Loucy (cell line): ENCODE measurements around the gene DMXL2.

ENCODE experiments used
- H2AFZ ChIP-seq: fragments of 200-600 bp; sonication (generic); 2 replicates; pipeline ENCODE4 v1.6.0; 2016; ENCODE audit warnings: antibody characterized with exemption, mild to moderate bottlenecking, low read length, moderate library complexity
- H3F3A ChIP-seq: fragments of 200-600 bp; 2 replicates; pipeline ENCODE4 v1.6.0; 2016; ENCODE audit warnings: antibody characterized with exemption, low read depth, mild to moderate bottlenecking
- H3K27me3 ChIP-seq: fragments of 200-600 bp; sonication (generic); 2 replicates; pipeline ENCODE4 v1.6.1; 2014; ENCODE audit warnings: low read length, mild to moderate bottlenecking; ENCODE audit not compliant: insufficient read depth, poor library complexity, severe bottlenecking
- H3K36me3 ChIP-seq: fragments of 200-600 bp; sonication (generic); 2 replicates; pipeline ENCODE4 v1.6.1; 2016; ENCODE audit warnings: low read length; ENCODE audit not compliant: insufficient read depth
- H3K4me1 ChIP-seq: fragments of 200-600 bp; sonication (generic); 2 replicates; pipeline ENCODE4 v1.5.1; 2014; ENCODE audit warnings: low read length, mild to moderate bottlenecking; ENCODE audit not compliant: insufficient read depth, poor library complexity, severe bottlenecking
- H3K4me2 ChIP-seq: fragments of 200-600 bp; sonication (generic); 2 replicates; pipeline ENCODE4 v1.6.0; 2014; ENCODE audit warnings: antibody characterized with exemption, low read length, low read depth, mild to moderate bottlenecking; ENCODE audit not compliant: poor library complexity, severe bottlenecking
- H3K4me3 ChIP-seq: fragments of 200-600 bp; sonication (generic); 2 replicates; pipeline ENCODE4 v1.5.1; 2014; ENCODE audit warnings: low read length, mild to moderate bottlenecking, mixed read lengths; ENCODE audit not compliant: poor library complexity, severe bottlenecking
- H3K79me2 ChIP-seq: fragments of 200-600 bp; sonication (generic); 2 replicates; pipeline ENCODE4 v1.6.1; 2014; ENCODE audit warnings: low read length; ENCODE audit not compliant: insufficient read depth
- H3K9ac ChIP-seq: fragments of 200-600 bp; sonication (generic); 2 replicates; pipeline ENCODE4 v1.6.0; 2014; ENCODE audit warnings: mild to moderate bottlenecking, low read depth, low read length, moderate library complexity; ENCODE audit not compliant: poor library complexity, severe bottlenecking
- H3K9me2 ChIP-seq: fragments of 200-600 bp; sonication (generic); replicated peaks from 2 replicates; pipeline ENCODE4 v1.6.1; 2016; ENCODE audit warnings: low read depth, low read length, mixed read lengths
- H3K9me3 ChIP-seq: fragments of 200-600 bp; sonication (generic); 2 replicates; pipeline ENCODE4 v1.6.1; 2014; ENCODE audit warnings: mild to moderate bottlenecking, antibody characterized with exemption, low read length, low read depth; ENCODE audit not compliant: insufficient read depth
- H4K20me1 ChIP-seq: fragments of 200-600 bp; sonication (generic); 2 replicates; pipeline ENCODE4 v1.6.0; 2014; ENCODE audit warnings: antibody characterized with exemption, low read length, mild to moderate bottlenecking; ENCODE audit not compliant: insufficient read depth, poor library complexity, severe bottlenecking
- EZH2phosphoT487 ChIP-seq: fragments of 200-600 bp; IDR thresholded peaks from 2 replicates; pipeline ENCODE4 v1.6.1; 2018; ENCODE audit warnings: antibody characterized with exemption, mild to moderate bottlenecking, moderate library complexity, borderline replicate concordance
- TF ChIP-seq, protein P1 (sequence below): fragments of 200-600 bp; sonication (generic); conservative IDR thresholded peaks from 2 replicates; pipeline ENCODE4 v1.5.1; 2014; ENCODE audit warnings: mild to moderate bottlenecking, antibody characterized with exemption, low read length

The DMXL2 gene

DNA sequence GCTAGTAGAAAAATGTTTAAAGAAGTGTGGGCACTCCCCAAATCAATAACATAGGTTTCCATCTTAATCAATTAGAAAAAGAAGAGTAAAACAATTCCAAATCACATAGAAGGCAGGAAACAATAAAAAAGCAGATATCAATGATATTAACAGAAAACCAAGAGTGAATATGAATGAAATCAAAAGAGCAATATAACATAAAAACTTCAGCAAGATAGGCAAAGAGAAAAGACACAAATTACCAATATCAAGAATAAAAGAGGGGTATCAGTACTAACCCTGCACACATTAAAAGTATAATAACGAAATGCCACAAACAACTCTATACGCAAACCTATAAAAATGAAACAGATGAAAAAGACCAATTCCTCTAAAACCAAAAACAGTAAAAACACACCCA lies 19.6 kb downstream of the DMXL2 start:
- Histone ChIP-seq H3K4me2 (no peak overlapping the region), H3K79me2 (peaks cover 44% of the 10 kb centered on the region)

DNA sequence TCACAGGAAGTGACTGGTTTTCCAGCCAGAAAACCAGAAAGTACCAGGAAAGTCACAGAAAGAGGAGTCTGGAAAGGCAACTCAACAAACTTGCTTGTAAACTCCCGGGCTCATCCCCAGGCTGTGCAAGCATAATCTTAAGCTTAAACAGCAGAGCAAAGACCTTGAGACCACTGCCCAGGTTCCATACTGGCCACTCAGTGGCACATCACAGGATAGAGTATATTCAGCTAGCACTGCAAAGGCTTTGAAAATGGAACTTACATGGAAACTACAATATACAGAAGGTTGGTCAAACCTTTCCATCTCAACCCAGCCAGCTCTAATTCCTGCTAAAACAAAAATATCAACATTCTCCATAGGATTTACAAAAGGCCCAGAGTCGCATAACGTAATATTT lies 20.1 kb downstream of the DMXL2 start:
- no peaks in the 10 kb centered on the region for H3K9me2 ChIP-seq
- H3K9ac ChIP-seq = no peak overlapping the region
- H3F3A ChIP-seq = no peaks in the 10 kb centered on the region
- H3K36me3 ChIP-seq = no peaks in the 10 kb centered on the region
- no peaks in the 10 kb centered on the region for H4K20me1 ChIP-seq
- no peak overlapping the region for H3K4me3 ChIP-seq
- no peak overlapping the region for H2AFZ ChIP-seq
- TF ChIP-seq, protein P1, sequence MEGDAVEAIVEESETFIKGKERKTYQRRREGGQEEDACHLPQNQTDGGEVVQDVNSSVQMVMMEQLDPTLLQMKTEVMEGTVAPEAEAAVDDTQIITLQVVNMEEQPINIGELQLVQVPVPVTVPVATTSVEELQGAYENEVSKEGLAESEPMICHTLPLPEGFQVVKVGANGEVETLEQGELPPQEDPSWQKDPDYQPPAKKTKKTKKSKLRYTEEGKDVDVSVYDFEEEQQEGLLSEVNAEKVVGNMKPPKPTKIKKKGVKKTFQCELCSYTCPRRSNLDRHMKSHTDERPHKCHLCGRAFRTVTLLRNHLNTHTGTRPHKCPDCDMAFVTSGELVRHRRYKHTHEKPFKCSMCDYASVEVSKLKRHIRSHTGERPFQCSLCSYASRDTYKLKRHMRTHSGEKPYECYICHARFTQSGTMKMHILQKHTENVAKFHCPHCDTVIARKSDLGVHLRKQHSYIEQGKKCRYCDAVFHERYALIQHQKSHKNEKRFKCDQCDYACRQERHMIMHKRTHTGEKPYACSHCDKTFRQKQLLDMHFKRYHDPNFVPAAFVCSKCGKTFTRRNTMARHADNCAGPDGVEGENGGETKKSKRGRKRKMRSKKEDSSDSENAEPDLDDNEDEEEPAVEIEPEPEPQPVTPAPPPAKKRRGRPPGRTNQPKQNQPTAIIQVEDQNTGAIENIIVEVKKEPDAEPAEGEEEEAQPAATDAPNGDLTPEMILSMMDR = no peak
- no peak for TF ChIP-seq EZH2phosphoT487
- H3K27me3 ChIP-seq = no peaks in the 10 kb centered on the region
- no peaks in the 10 kb centered on the region for H3K9me3 ChIP-seq
- no peak overlapping the region for H3K4me2 ChIP-seq
- peaks cover 11% of the 10 kb centered on the region for H3K4me1 ChIP-seq
- H3K79me2 ChIP-seq = peaks cover 41% of the 10 kb centered on the region

More for the DNA sequence above, 19.6 kb downstream of the DMXL2 start:
- no peak overlapping the region for H3K9ac ChIP-seq
- H3K9me3 ChIP-seq = no peaks in the 10 kb centered on the region
- H3K9me2 ChIP-seq = no peaks in the 10 kb centered on the region
- H3K36me3 ChIP-seq = no peaks in the 10 kb centered on the region
- H4K20me1 ChIP-seq = no peaks in the 10 kb centered on the region
- H3F3A ChIP-seq = no peaks in the 10 kb centered on the region
- TF ChIP-seq, protein P1 = no peak
- no peak for TF ChIP-seq EZH2phosphoT487
- peaks cover 11% of the 10 kb centered on the region for H3K4me1 ChIP-seq
- H2AFZ ChIP-seq = no peak overlapping the region
- no peak overlapping the region for H3K4me3 ChIP-seq
- no peaks in the 10 kb centered on the region for H3K27me3 ChIP-seq

DNA sequence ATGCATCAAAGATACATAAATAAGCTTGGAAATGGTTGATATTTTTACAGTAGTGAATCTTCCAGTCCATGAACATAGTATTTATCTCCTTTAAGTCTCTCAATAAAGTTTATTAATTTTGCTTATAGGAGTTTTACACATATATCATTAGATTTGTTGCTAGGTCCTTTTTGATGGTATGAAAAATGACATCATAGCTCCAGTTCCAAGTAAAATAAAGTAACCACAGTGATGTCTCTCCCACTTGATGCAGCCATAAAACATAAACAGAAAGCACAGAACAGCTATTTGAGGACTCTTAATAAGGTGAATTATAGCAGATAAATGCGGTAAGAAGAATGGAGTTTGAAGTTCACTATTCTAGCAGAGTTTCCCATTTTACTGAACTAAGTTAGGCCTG lies 20.8 kb downstream of the DMXL2 start:
- Histone ChIP-seq H4K20me1 (no peaks in the 10 kb centered on the region), H3K27me3 (no peaks in the 10 kb centered on the region), H3K4me2 (no peak overlapping the region), H2AFZ (no peak overlapping the region), H3K9ac (no peak overlapping the region), H3K4me1 (peaks cover 11% of the 10 kb centered on the region), H3K9me3 (no peaks in the 10 kb centered on the region), H3K9me2 (no peaks in the 10 kb centered on the region), H3K4me3 (no peak overlapping the region), H3K36me3 (no peaks in the 10 kb centered on the region), H3F3A (no peaks in the 10 kb centered on the region; the same call in 1 of the 2 replicates), H3K79me2 (peaks cover 40% of the 10 kb centered on the region)
- TF ChIP-seq EZH2phosphoT487 = no peak
- TF ChIP-seq, protein P1 = no peak
